Measurements from ENCODE around the gene ZRANB1. TPM values are rescaled to one million over a fixed set of nuclear protein-coding genes. Genes with fewer than 3 reads are reported as not detected.

Gene ZRANB1
- total and polyA plus RNA-seq, 2 of the 4 experiments (the other 2 are of a cell fraction): 11.2 to 24.7 TPM

GRCh38 chr10:124892905-124893304 is 49.0 kb upstream of the ZRANB1 start:
- intact Hi-C loops (cut with micrococcal nuclease): no loop called here
- no peaks in the 10 kb centered on the region for H3K36me3 ChIP-seq (ENCODE audit: control insufficient read depth, insufficient read depth, low read length)
- H4K91ac ChIP-seq (ENCODE audit: insufficient read depth, low read depth, low read length): no peak overlapping the region
- in situ Hi-C loops (cut with MboI; ENCODE audit: low sequenced_read_pairs): no loop called here
- no peaks in the 10 kb centered on the region for H3K9me3 ChIP-seq (ENCODE audit: control insufficient read depth, insufficient read depth, low read length)
- H3K9ac ChIP-seq (ENCODE audit: low read depth, low read length): no peak overlapping the region
- H3K18ac ChIP-seq (ENCODE audit: low read depth, low read length): no peak overlapping the region
- no peak overlapping the region for H2BK20ac ChIP-seq (ENCODE audit: low read depth, low read length)
- WGBS, 2 experiments (ENCODE audit: extremely low coverage in 2 of 2, insufficient read length in 1 of 2): no CpG with 5 or more reads among the region's 2 CpGs
- H3K4me3 ChIP-seq (ENCODE audit: insufficient read depth, low read depth, low read length): no peak overlapping the region
- H3K27ac ChIP-seq (ENCODE audit: insufficient read depth, low read length): no peak overlapping the region
- no peaks in the 10 kb centered on the region for H3K79me1 ChIP-seq (ENCODE audit: low read depth in 1 of 2, low read length in 2 of 2)
- no peak overlapping the region for H2BK5ac ChIP-seq (ENCODE audit: low read depth, low read length, poor library complexity, severe bottlenecking)
- no peaks in the 10 kb centered on the region for H3K27me3 ChIP-seq (ENCODE audit: control insufficient read depth, insufficient read depth, low read length)
- dilution Hi-C loops (cut with HindIII; ENCODE audit: low sequenced_read_pairs, unreplicated experiment): no loop called here
- DNase-seq (no peak), ATAC-seq (ENCODE audit: low read depth) (no peak)
- no peak overlapping the region for H3K4me2 ChIP-seq (ENCODE audit: low read depth, low read length)
- H4K8ac ChIP-seq (ENCODE audit: low read depth in 2 of 2, low read length in 2 of 2): no peak overlapping the region
- no peak overlapping the region for H2AFZ ChIP-seq (replicated peaks; ENCODE audit: low read length, poor library complexity)
- H3K9me1 ChIP-seq (ENCODE audit: insufficient read depth, low read length): peaks cover 2% of the 10 kb centered on the region; the same call in 1 of the 2 replicates
- no peak overlapping the region for H2AK9ac ChIP-seq (replicated peaks; ENCODE audit: low read depth, low read length, poor library complexity)
- ChIA-PET CTCF (interaction anchor here (0.6 kb wide), 1 partner anchor 1487 kb away, joined by 3 read pairs; no protein-coding TSS in a partner anchor), POLR2A (ENCODE audit: unreplicated experiment) (no interaction called here)
- no peak overlapping the region for H2BK120ac ChIP-seq (ENCODE audit: low read depth, low read length)
- TF ChIP-seq CEBPB (IDR thresholded peaks at IDR 0.05; ENCODE audit: low read depth, low read length) (no peak), RFX5 (IDR thresholded peaks at IDR 0.05; ENCODE audit: low read depth, low read length) (no peak), MAZ (IDR thresholded peaks at IDR 0.05; ENCODE audit: borderline replicate concordance, low read depth, low read length) (no peak), BHLHE40 (IDR thresholded peaks at IDR 0.05; ENCODE audit: low read depth, low read length) (no peak), MAFK (IDR thresholded peaks at IDR 0.05; ENCODE audit: low read depth, low read length) (no peak), USF2 (IDR thresholded peaks at IDR 0.05; ENCODE audit: low read depth, low read length) (no peak)
- H4K5ac ChIP-seq (ENCODE audit: low read depth, low read length): no peak overlapping the region
- no peak overlapping the region for H2AK5ac ChIP-seq (ENCODE audit: low read depth, low read length)
- no peaks in the 10 kb centered on the region for H4K20me1 ChIP-seq (ENCODE audit: insufficient read depth, low read length)
- no peak overlapping the region for H3K23ac ChIP-seq (ENCODE audit: low read depth, low read length)
- no peak overlapping the region for H2BK15ac ChIP-seq (ENCODE audit: low read depth, low read length)
- H3K4ac ChIP-seq (ENCODE audit: low read depth, low read length): no peak overlapping the region
- H3K56ac ChIP-seq (ENCODE audit: extremely low read depth, insufficient read depth, low read length): no peak overlapping the region
- no peaks in the 10 kb centered on the region for H3K4me1 ChIP-seq (ENCODE audit: control insufficient read depth, insufficient read depth, low read length)
- BruUV-seq (replicated peaks): no TSS peak
- no peak overlapping the region for H3K14ac ChIP-seq (replicated peaks; ENCODE audit: low read depth, low read length)

Data from IMR-90 (cell line).